Measurements from ENCODE around the gene IGSF21. TPM values are rescaled to one million over a fixed set of nuclear protein-coding genes. Genes with fewer than 3 reads are reported as not detected.

IGSF21 gene
- total and polyA plus RNA-seq, 2 of the 8 experiments (the other 6 are each of a cell fraction or from before 2014, with no cell fraction given), result 22.5 to 28.5 TPM

GRCh38 chr1:18205319-18205718, 97.7 kb downstream of the IGSF21 start:
- H2BK5ac ChIP-seq (ENCODE audit: low read depth, low read length), result no peak overlapping the region
- H2AFZ ChIP-seq (ENCODE audit: low read length), result no peak overlapping the region
- FAIRE-seq (no peak), DNase-seq (ENCODE audit: low read depth in 1 of 2, low spot score in 2 of 2) (no peak)
- no peaks in the 10 kb centered on the region for H3K23me2 ChIP-seq (ENCODE audit: low read depth, low read length)
- CTCF ChIA-PET (ENCODE audit: partially characterized antibody), result no interaction called here
- no peaks in the 10 kb centered on the region for H3K27me3 ChIP-seq (replicated peaks in 1 of 4; ENCODE audit: control insufficient read depth in 3 of 4, extremely low read depth in 1 of 4, insufficient read depth in 3 of 4, low read length in 3 of 4)
- H4K91ac ChIP-seq (replicated peaks; ENCODE audit: insufficient read length, low read length), result no peak overlapping the region
- no peak overlapping the region for H2AK5ac ChIP-seq (ENCODE audit: low read depth, low read length)
- H3K27ac ChIP-seq (ENCODE audit: low read depth, low read length), result no peak overlapping the region
- H3K18ac ChIP-seq (ENCODE audit: extremely low read depth, low read length), result no peak overlapping the region
- 88% methylated on average over 7 of the region's 7 CpGs; no CpG with 5 or more reads in 1 of the 2 experiments for WGBS, 2 experiments (ENCODE audit: extremely low coverage in 1 of 2, insufficient coverage in 1 of 2, insufficient read length in 1 of 2, insufficient replicate concordance in 2 of 2, low coverage in 1 of 2, low lambda C conversion rate in 2 of 2, missing lambda C conversion rate in 1 of 2)
- 0 out of 2 replicates have a peak overlapping the region, but pooled peaks have one; percentile 10 for H2BK12ac ChIP-seq (ENCODE audit: low read depth, low read length)
- H2BK120ac ChIP-seq (replicated peaks; ENCODE audit: low read depth, low read length), result no peak overlapping the region
- H3K4me2 ChIP-seq (ENCODE audit: insufficient read depth in 1 of 2, low read depth in 2 of 2, low read length in 2 of 2), result no peak overlapping the region
- no peak overlapping the region for H4K5ac ChIP-seq (ENCODE audit: insufficient read length, low read depth, low read length)
- no peaks in the 10 kb centered on the region; a peak in 1 of 4 replicates for H3K79me2 ChIP-seq (ENCODE audit: control insufficient read depth in 1 of 2, insufficient read depth in 2 of 2, low read length in 2 of 2)
- H3K4me3 ChIP-seq (ENCODE audit: extremely low read depth in 1 of 4, insufficient read depth in 2 of 4, low read depth in 3 of 4, low read length in 4 of 4), result no peak overlapping the region
- no peak overlapping the region for H4K8ac ChIP-seq (ENCODE audit: extremely low read depth, insufficient read depth, low read length)
- no peak overlapping the region for H2BK20ac ChIP-seq (ENCODE audit: low read length)
- H3K36me3 ChIP-seq (ENCODE audit: control insufficient read depth in 2 of 4, insufficient read depth in 4 of 4, low read length in 3 of 4), result no peaks in the 10 kb centered on the region
- H4K20me1 ChIP-seq (replicated peaks in 1 of 2; ENCODE audit: control insufficient read depth in 1 of 2, insufficient read depth in 2 of 2, low read length in 2 of 2), result no peaks in the 10 kb centered on the region
- H3K9ac ChIP-seq (replicated peaks in 1 of 4; ENCODE audit: extremely low read depth in 1 of 4, low read depth in 3 of 4, low read length in 3 of 4), result no peak overlapping the region
- no peak overlapping the region for H3K23ac ChIP-seq (ENCODE audit: insufficient read length)
- no peak overlapping the region for H3K14ac ChIP-seq (ENCODE audit: insufficient read length)
- H3K56ac ChIP-seq (replicated peaks; ENCODE audit: insufficient read length, low read depth, low read length), result no peak overlapping the region
- no peak overlapping the region for H3K4ac ChIP-seq (replicated peaks; ENCODE audit: insufficient read length, low read depth, low read length)
- H3K79me1 ChIP-seq (ENCODE audit: low read depth, low read length), result no peaks in the 10 kb centered on the region
- H3K4me1 ChIP-seq (replicated peaks in 1 of 4; ENCODE audit: control insufficient read depth in 3 of 4, insufficient read depth in 4 of 4, low read length in 3 of 4), result peaks cover 0 to 12% (median 5%) of the 10 kb centered on the region in 4 experiments; a peak in 3 of 7 replicates
- no peak overlapping the region for H2BK15ac ChIP-seq (ENCODE audit: low read length)
- no peaks in the 10 kb centered on the region for H3K9me3 ChIP-seq (ENCODE audit: insufficient read depth in 2 of 2, low read depth in 1 of 2, low read length in 1 of 2)
- POLR2A ChIA-PET (ENCODE audit: partially characterized antibody), result no interaction called here
- TF ChIP-seq SIN3A (conservative IDR thresholded peaks at IDR 0.05 in 1 of 2, IDR thresholded peaks at IDR 0.05 in 1 of 2; ENCODE audit: low read depth in 1 of 2, low read length in 2 of 2) (no peak), HDAC6 (IDR thresholded peaks at IDR 0.05; ENCODE audit: low read depth, low read length) (no peak), RNF2 (IDR thresholded peaks at IDR 0.05; ENCODE audit: borderline replicate concordance, low read depth, low read length, missing control alignments, poor library complexity, severe bottlenecking) (no peak), TCF12 (IDR thresholded peaks at IDR 0.05; ENCODE audit: low read depth, low read length) (no peak), EGR1 (IDR thresholded peaks at IDR 0.05; ENCODE audit: borderline replicate concordance, low read depth, low read length) (no peak), JUND (IDR thresholded peaks at IDR 0.05; ENCODE audit: low read length) (no peak), FOSL1 (IDR thresholded peaks at IDR 0.05; ENCODE audit: insufficient read depth, low read depth, low read length) (no peak), SRF (IDR thresholded peaks at IDR 0.05; ENCODE audit: low read depth, low read length) (no peak), SP2 (IDR thresholded peaks at IDR 0.05; ENCODE audit: low read length) (no peak), CBX8 (IDR thresholded peaks at IDR 0.05; ENCODE audit: borderline replicate concordance, low read depth, low read length) (no peak)
